ENCODE measurements around the gene OR8J1. TPM values are rescaled to one million over a fixed set of nuclear protein-coding genes. Genes with fewer than 3 reads are reported as not detected.

The OR8J1 gene
- not detected in 2 replicates for total RNA-seq

DNA sequence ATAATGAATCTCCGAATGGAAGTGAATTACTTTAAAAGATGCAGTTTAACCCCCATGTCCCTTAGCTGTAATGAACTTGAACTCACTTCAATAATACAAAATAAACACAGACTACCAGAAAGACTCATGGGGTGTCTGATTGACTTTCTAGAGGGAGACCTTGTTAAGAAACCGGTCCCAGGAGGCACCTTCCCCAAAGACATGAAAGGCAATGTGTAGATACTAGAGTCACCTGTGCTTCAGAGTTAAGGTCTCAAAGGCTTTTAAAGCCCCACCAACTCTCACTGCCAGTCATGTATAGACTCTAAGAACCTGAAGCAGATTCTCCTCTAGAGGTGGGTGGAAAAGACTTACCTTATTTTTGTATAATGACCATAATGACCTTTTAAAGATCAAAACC is at the start of gene OR8J1:
TSS of gene OR8J1 (plus strand) at position 301 of the 400 bp plus-strand sequence. CDS start 5,956 bp downstream, outside the sequence.

GRCh38 chr11:56314844-56315243 is 39.2 kb upstream of the OR8J1 start, which contains the start of gene OR8K3:
TSS of gene OR8K3 (plus strand) at chr11:56315144. CDS start at chr11:56318307, 3,163 bp downstream.

DNA sequence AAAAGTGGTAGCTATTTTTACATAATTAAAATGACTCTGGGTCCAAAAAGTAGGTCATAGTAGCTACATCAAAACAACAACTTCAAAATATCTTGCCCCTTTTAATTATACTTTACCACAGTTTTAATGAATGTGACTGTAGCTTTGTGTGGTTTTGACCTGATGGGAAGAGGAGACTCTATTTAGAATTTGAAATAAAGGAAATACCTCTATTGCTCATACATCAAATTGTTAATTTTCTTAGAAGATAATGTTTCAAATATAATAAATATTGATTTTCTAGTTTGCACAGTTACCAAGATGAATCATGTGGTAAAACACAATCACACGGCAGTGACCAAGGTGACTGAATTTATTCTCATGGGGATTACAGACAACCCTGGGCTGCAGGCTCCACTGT is 8.4 kb upstream of the OR8J1 start, which contains the start of gene OR8K1:
TSS of gene OR8K1 (plus strand) at position 301 of the 400 bp plus-strand sequence. CDS start at position 301, 0 bp downstream.

DNA sequence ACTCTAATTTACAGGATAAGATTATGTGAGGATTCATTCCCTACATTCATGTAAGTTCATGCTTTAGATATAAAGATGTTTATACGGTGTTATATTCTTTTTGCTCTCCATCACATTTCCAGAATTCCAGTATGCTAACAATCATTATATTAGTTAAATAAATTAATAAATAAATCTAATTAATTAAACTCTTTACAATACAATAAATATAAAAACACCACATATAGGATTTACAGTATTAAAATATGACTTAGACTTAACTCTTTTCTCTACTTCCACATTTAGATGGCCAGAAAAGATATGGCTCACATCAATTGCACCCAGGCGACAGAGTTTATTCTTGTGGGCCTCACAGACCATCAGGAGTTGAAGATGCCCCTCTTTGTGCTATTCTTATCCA is 21.2 kb downstream of the OR8J1 start, which contains the start of gene OR8U1:
TSS of gene OR8U1 (plus strand) at position 301 of the 400 bp plus-strand sequence. CDS start at position 301, 0 bp downstream.

Other genes with a start within 250 kb of the OR8J1 start
- gene OR8H3, start 231.9 kb upstream of the OR8J1 start, total RNA-seq, result not detected in 2 replicates
- gene OR8J3, start 214.1 kb upstream of the OR8J1 start, total RNA-seq, result not detected in 2 replicates
- not detected in 2 replicates for gene OR8K5, start 194.0 kb upstream of the OR8J1 start, total RNA-seq
- gene OR5J2, start 177.7 kb upstream of the OR8J1 start, total RNA-seq, result not detected in 2 replicates
- not detected in 2 replicates for gene OR5T2, start 120.0 kb upstream of the OR8J1 start, total RNA-seq
- gene OR5T3, start 102.0 kb upstream of the OR8J1 start, total RNA-seq, result not detected in 2 replicates
- not detected in 2 replicates for gene OR5T1, start 80.1 kb upstream of the OR8J1 start, total RNA-seq
- gene OR8H1, start 62.0 kb upstream of the OR8J1 start, total RNA-seq, result not detected in 2 replicates
- gene OR8K3, start 39.1 kb upstream of the OR8J1 start, total RNA-seq, result not detected in 2 replicates
- not detected in 2 replicates for gene OR8K1, start 8.3 kb upstream of the OR8J1 start, total RNA-seq
- not detected in 2 replicates for gene OR8U1, start 21.3 kb downstream of the OR8J1 start, total RNA-seq
- not detected in 2 replicates for gene OR5AL1, start 58.4 kb downstream of the OR8J1 start, total RNA-seq
- gene OR5M3, start 119.1 kb downstream of the OR8J1 start, total RNA-seq, result not detected in 2 replicates
- not detected in 2 replicates for gene OR5M8, start 137.1 kb downstream of the OR8J1 start, total RNA-seq
- not detected in 2 replicates for gene OR5M11, start 189.0 kb downstream of the OR8J1 start, total RNA-seq
- not detected in 2 replicates for gene OR5M10, start 223.4 kb downstream of the OR8J1 start, total RNA-seq

Data from myometrial cell (primary cell).